NCI-H524 (cell line): ENCODE measurements around the gene MOGAT1.
"Not testable (repeated sequence)": the region's sequence is repeated elsewhere in the genome, so short reads cannot be mapped to it uniquely, and the experiment has no call there.

Experiments
- DNase-seq, 2 experiments: peaks; one replicate each; lab custom pipeline; 2025; lab: John Stamatoyannopoulos, UW

MOGAT1 gene

GRCh38 chr2:222670191-222671038 lies 1.0 kb upstream of the MOGAT1 start:
- DNase-seq, result no peak

GRCh38 chr2:222672068-222672401 lies 577 bp downstream of the MOGAT1 start:
- no peak for DNase-seq

GRCh38 chr2:222673273-222673672 lies 1.8 kb downstream of the MOGAT1 start:
- DNase-seq, result no peak

DNA sequence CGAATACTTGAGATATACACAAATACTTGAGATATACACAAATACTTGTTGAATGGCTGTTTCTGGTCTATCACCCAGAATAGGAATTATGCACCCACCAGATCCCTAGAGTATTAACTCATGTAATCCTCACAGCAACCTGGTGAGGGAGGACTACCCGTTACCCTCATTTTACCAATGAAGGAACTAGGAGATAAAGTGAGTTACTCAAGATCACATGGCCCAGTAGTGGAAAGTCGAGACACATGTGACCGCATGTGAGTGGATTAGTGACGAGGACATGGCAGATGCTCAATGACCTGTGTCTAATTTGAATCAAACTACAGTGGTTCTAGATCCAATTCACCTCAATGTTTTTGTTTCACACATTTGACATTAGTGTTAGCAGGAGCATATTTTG lies 2.4 kb downstream of the MOGAT1 start:
- peak; percentile 17 to 54 for DNase-seq

GRCh38 chr2:222677981-222678380 lies 6.5 kb downstream of the MOGAT1 start:
- DNase-seq, result no peak

DNA sequence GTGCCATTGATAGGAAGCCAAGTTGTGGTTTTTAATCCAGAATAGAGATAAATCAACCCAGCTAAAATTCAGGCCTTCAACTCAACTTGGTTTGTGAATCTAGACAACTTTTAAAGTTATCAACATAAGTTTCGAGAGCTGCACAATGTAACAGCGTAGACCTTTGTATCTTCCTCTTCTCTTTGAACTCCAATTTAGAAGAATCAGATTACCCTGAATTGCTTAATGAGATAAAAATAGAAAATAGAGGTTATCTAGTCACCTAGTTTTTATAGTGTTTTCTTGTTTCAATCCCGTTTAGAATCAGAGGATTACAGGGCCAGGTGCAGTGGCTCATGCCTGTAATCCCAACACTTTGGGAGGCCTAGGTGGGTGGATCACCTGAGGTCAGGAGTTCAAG lies 12.3 kb downstream of the MOGAT1 start:
- DNase-seq, result no peak

DNA sequence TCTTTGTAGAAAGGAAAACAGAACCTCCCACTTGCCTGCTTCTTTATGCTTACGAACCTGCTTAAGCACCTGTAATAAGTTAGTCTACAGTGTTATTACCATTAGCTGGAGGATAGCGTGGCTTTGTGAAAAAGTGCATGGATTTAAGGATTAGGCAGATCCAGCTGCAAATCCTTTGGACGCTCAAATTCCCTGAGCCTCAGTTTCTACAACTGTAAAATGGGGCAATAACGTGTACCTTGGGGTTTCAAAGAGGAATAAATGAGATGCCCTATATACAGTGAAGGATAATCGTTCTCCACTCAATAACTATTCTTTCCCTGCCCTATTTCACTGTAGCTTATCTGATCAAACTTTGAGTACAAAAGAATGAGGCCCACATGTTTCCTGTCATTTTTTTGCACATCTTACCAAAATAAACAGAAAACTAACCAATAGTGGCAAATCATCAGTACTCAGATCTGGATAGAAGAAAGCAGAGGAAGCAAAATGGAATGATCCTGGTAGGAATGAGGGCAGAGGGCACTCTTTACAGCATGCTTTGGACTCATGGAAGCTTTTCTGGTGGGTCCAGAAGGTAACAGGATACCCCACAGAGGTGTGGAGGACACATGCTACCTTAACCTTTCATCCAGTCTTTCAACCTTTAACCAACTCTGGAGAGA lies 14.8 kb downstream of the MOGAT1 start:
- DNase-seq, result no peak

DNA sequence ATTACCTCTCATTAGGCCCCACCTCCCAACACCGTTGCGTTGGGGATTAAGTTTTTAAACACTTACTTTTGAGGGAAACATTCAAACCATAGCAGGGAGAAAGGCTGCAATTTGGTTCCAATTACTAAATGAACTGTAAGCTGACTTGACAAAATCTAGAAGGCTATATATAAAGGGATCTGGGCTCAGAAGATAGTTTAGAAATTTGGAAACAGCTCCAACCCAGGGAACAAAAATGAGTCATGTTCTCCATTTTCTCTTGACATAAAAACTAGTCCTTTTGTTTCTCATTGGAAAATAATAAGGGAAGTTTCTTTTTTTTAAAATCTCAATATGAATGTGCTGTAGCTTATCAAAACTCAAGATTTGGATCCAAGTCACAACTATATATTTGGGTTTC lies 17.5 kb downstream of the MOGAT1 start:
- DNase-seq, result peak in 1 of 2 experiments; percentile 22

DNA sequence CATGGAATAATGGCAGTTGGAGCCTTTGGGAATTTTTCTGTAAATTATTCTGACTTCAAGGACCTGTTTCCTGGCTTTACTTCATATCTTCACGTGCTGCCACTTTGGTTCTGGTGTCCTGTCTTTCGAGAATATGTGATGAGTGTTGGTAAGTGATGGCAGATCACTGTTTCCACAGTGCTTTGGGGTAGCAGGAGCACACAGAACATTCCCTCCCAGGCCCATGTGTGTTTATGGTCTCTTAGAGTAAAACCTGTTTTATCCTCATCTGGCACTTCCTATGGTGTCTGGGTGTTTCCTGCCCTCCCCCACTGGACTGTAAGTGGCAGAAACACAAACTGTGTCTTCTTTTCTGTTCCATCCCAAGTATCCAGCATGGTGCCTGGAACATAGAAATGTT lies 17.9 kb downstream of the MOGAT1 start:
- DNase-seq, result no peak

GRCh38 chr2:222690564-222691200 lies 19.2 kb downstream of the MOGAT1 start:
- DNase-seq, result peak; percentile 54 to 62

DNA sequence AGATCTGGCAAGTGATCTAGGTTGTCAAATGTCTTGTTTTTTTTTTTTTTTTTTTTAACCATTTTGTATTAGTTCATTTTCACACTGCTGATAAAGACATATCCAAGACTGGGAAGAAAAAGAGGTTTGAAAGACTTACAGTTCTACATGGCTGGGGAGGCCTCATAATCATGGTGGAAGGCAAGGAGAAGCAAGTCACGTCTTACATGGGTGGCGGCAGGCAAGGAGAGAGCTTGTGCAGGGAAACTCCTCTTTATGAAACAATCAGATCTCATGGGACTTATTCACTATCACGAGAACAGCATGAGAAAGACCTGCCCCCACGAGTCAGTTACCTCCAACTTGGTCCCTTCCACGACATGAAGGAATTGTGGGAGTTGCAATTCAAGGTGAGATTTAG lies 22.0 kb downstream of the MOGAT1 start:
- not testable (repeated sequence) for DNase-seq

GRCh38 chr2:222693837-222694236 lies 22.4 kb downstream of the MOGAT1 start:
- no peak for DNase-seq

GRCh38 chr2:222698276-222698675 lies 26.8 kb downstream of the MOGAT1 start:
- DNase-seq, result no peak

DNA sequence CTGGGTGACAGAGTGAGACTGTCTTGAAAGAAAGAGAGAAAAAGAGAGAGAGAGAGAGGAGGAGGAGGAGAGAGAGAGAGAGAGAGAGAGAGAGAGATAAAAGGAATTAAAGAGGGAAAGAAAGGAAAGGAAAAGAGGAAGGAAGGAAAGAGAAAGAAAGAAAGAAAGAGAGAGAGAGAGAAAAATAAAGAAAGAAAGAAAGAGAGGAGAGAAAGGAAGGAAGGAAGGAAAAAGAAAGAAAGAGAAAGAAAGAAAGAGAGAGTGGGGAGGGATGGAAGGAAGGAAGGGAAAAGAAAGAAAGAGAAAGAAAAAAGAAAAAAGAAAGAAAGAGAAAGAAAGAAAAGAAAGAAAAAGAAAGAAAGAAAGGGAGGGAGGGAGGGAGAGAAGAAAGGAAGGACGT lies 29.8 kb downstream of the MOGAT1 start:
- DNase-seq, result no peak

GRCh38 chr2:222701721-222702131 lies 30.3 kb downstream of the MOGAT1 start:
- no peak for DNase-seq

GRCh38 chr2:222703091-222703490 lies 31.6 kb downstream of the MOGAT1 start:
- no peak for DNase-seq

DNA sequence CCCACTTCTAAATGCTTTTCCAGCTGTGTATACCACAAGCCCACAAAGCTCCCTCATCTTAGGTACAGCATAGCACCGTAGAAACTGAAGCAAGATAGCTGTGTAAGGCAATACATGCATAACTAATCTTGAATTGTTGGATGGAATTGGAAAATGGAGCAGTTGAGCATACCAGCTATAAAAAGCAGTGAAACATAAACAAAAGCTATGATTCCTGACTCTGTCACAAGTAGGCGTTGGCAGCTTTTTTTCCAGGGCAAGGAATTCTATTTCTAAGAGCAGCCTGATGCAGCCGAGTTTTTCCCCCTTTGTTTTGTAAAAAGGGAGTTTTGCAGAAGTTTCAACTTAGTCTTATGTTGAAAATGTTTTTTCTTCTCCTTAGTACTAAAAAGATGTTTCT lies 32.4 kb downstream of the MOGAT1 start:
- no peak for DNase-seq

GRCh38 chr2:222706616-222707015 lies 35.2 kb downstream of the MOGAT1 start:
- no peak for DNase-seq

- DNase-seq, result no peak
Observed at GRCh38 chr2:222707102-222707688, 35.7 kb downstream of the MOGAT1 start.

- no peak for DNase-seq
Observed at GRCh38 chr2:222707689-222708273, 36.3 kb downstream of the MOGAT1 start.

- DNase-seq, result peak; percentile 19 to 55
Observed at GRCh38 chr2:222708274-222708710, 36.8 kb downstream of the MOGAT1 start.

GRCh38 chr2:222709191-222709891 lies 37.9 kb downstream of the MOGAT1 start:
- DNase-seq, result peak; percentile 66 to 82
